GM13976 (cell line): ENCODE data around the gene LST1.

ENCODE experiments used
- DNase-seq: peaks from one replicate; pipeline ENCODE4 v3.0.0; 2012; ENCODE audit warnings: low spot score
- CTCF ChIP-seq: IDR thresholded peaks from 2 replicates; pipeline ENCODE4 v1.5.1; 2012; ENCODE audit warnings: borderline replicate concordance, mild to moderate bottlenecking; ENCODE audit not compliant: insufficient read depth; ENCODE audit errors: extremely low read depth, missing control alignments, control extremely low read depth
- in situ Hi-C: fragments of 300-500 bp; cut with MboI; formaldehyde crosslinking; loops from one replicate; pipeline ENCODE4 v1.12.0; 2022; ENCODE audit warnings: low sequenced_read_pairs, mixed read lengths, inconsistent platforms; ENCODE audit not compliant: unreplicated experiment

LST1 gene

GRCh38 chr6:31572041-31572911 is 13.8 kb upstream of the LST1 start, which contains the start of gene LTA:
TSS of gene LTA (plus strand) at chr6:31572289. CDS start at chr6:31572743, 454 bp downstream.
- no peak for TF ChIP-seq CTCF
- in situ Hi-C loops, result no loop called here
- DNase-seq, result peak; percentile 75

GRCh38 chr6:31573239-31574105 is 12.6 kb upstream of the LST1 start:
- no peak for DNase-seq
- in situ Hi-C loops, result no loop called here
- no peak for TF ChIP-seq CTCF

GRCh38 chr6:31574106-31575061 is 11.7 kb upstream of the LST1 start:
- TF ChIP-seq CTCF, result peak; percentile 32
- in situ Hi-C loops, result no loop called here
- DNase-seq, result no peak

- in situ Hi-C loops, result no loop called here
- no peak for TF ChIP-seq CTCF
- peak; percentile 83 for DNase-seq
These were observed 10.7 kb upstream of the LST1 start, which contains the start of gene TNF for GRCh38 chr6:31575335-31575901. TSS of gene TNF (plus strand) at chr6:31575565. CDS start at chr6:31575742, 177 bp downstream.

GRCh38 chr6:31575952-31576685 is 10.0 kb upstream of the LST1 start:
- DNase-seq, result no peak

More at GRCh38 chr6:31575952-31576685, 10.0 kb upstream of the LST1 start:
- in situ Hi-C loops, result no loop called here
- TF ChIP-seq CTCF, result no peak
